PC-9 (cell line): ENCODE measurements around the gene ZNF429. TPM values are rescaled to one million over a fixed set of nuclear protein-coding genes. Genes with fewer than 3 reads are reported as not detected.

ENCODE experiments used
- Bru-seq: library from RNA; stranded (reverse); fragments of 400-500 nt; gene quantifications from one replicate; lab custom pipeline; 2021; lab: Mats Ljungman, UMichigan
- BruChase-seq, 2 experiments: library from RNA; stranded (reverse); fragments of 400-500 nt; gene quantifications; one replicate each; lab custom pipeline; 2021; lab: Mats Ljungman, UMichigan
- BruUV-seq: library from RNA; stranded (reverse); fragments of 400-500 nt; replicated peaks from 2 replicates; lab custom pipeline; 2021; lab: Mats Ljungman, UMichigan
- CTCF ChIA-PET: fragments of 300-600 bp; sonication (Branson Sonifier 250); formaldehyde crosslinking; loops from one replicate; lab custom pipeline; 2022; ENCODE audit warnings: antibody characterized with exemption; lab: Charles Lee
- POLR2A ChIA-PET: fragments of 300-600 bp; sonication (Branson Sonifier 250); formaldehyde crosslinking; loops from one replicate; lab custom pipeline; 2022; ENCODE audit warnings: antibody characterized with exemption; ENCODE audit not compliant: unreplicated experiment; lab: Charles Lee
- DNase-seq, 2 experiments: peaks; one replicate each; pipeline versions ENCODE4 v3.0.0 to v3.0.0-alpha.2; 2015 to 2022; ENCODE audit warnings: mixed read lengths in 1 of 2
- H2AFZ ChIP-seq: fragments of 200-600 bp; sonication (generic); 2 replicates; pipeline ENCODE4 v1.8.1; 2017; ENCODE audit warnings: antibody characterized with exemption
- H3F3A ChIP-seq: fragments of 200-600 bp; sonication (generic); 2 replicates; pipeline ENCODE4 v1.8.1; 2017; ENCODE audit warnings: antibody characterized with exemption, mild to moderate bottlenecking, low read depth; ENCODE audit not compliant: insufficient read depth
- H3K27ac ChIP-seq: fragments of 200-600 bp; sonication (generic); 2 replicates; pipeline ENCODE4 v1.6.1; 2016; ENCODE audit warnings: mixed run types
- H3K27me3 ChIP-seq: fragments of 200-600 bp; sonication (generic); 2 replicates; pipeline ENCODE4 v1.6.1; 2016; ENCODE audit warnings: low read depth, mixed run types; ENCODE audit not compliant: insufficient read depth
- H3K36me3 ChIP-seq: fragments of 200-600 bp; sonication (generic); 2 replicates; pipeline ENCODE4 v1.6.1; 2016; ENCODE audit warnings: low read depth, mixed run types
- H3K4me1 ChIP-seq: fragments of 200-600 bp; sonication (generic); replicated peaks from 2 replicates; pipeline ENCODE4 v1.6.1; 2016; ENCODE audit warnings: mixed run types; ENCODE audit not compliant: insufficient read depth
- H3K4me2 ChIP-seq: fragments of 200-600 bp; sonication (generic); 2 replicates; pipeline ENCODE4 v1.6.1; 2017; ENCODE audit warnings: mixed run types
- H3K4me3 ChIP-seq: fragments of 200-600 bp; sonication (generic); 2 replicates; pipeline ENCODE4 v1.6.1; 2016; ENCODE audit warnings: mixed run types
- H3K79me2 ChIP-seq: fragments of 200-600 bp; sonication (generic); 2 replicates; pipeline ENCODE4 v1.6.1; 2017; ENCODE audit warnings: low read depth, mixed run types
- H3K9me2 ChIP-seq: fragments of 200-600 bp; sonication (generic); 2 replicates; pipeline ENCODE4 v1.8.1; 2017; ENCODE audit warnings: mild to moderate bottlenecking; ENCODE audit not compliant: insufficient read depth
- H3K9me3 ChIP-seq: fragments of 200-600 bp; sonication (generic); 2 replicates; pipeline ENCODE4 v1.8.1; 2016; ENCODE audit warnings: low read depth; ENCODE audit not compliant: insufficient read depth
- H4K20me1 ChIP-seq: fragments of 200-600 bp; sonication (generic); 2 replicates; pipeline ENCODE4 v1.8.1; 2017; ENCODE audit not compliant: insufficient read depth
- CTCF ChIP-seq: fragments of 200-600 bp; sonication (generic); conservative IDR thresholded peaks from 2 replicates; pipeline ENCODE4 v1.6.1; 2017; ENCODE audit warnings: mixed run types, antibody characterized with exemption, mild to moderate bottlenecking, moderate library complexity
- EZH2 ChIP-seq: fragments of 200-600 bp; sonication (generic); IDR thresholded peaks from 2 replicates; pipeline ENCODE4 v1.8.0; 2017; ENCODE audit warnings: antibody characterized with exemption, low read depth
- intact Hi-C: fragments of 100-400 bp; cut with micrococcal nuclease; formaldehyde crosslinking; loops from one replicate; pipeline ENCODE4 v1.10.0; 2022; ENCODE audit not compliant: unreplicated experiment
- long read RNA-seq: library from polyadenylated mRNA; stranded (forward); transcript quantifications from one replicate; pipeline ENCODE4 v2.0.0, GENCODE V29; 2022
- total RNA-seq: library from RNA; stranded (reverse); gene quantifications from 2 replicates; pipeline ENCODE4 v1.2.3, GENCODE V29; 2021

ZNF429 gene
- total RNA-seq (8.5 and 10.0 TPM in 2 replicates), Bru-seq, nascent RNA (percentile 64 among the genes with signal in this experiment), BruChase-seq, experiment 1, labeled RNA remaining after a 2-hour chase (percentile 56 among the genes with signal in this experiment), BruChase-seq, experiment 2, labeled RNA remaining after a 6-hour chase (percentile 48 among the genes with signal in this experiment)
- long read RNA-seq, transcript ZNF429-201 (4 exons, 2,233 nt) = major isoform, 6 of 26 reads
- long read RNA-seq, partial matches to known transcripts = 1 of 26 reads
- long read RNA-seq, other reads (novel, unspliced or antisense) = 19 of 26 reads

- peaks cover 6% of the 10 kb centered on the region; the same call in 1 of the 2 replicates for H3K36me3 ChIP-seq
- no peak; the same call in 1 of the 2 replicates for TF ChIP-seq CTCF
- TF ChIP-seq EZH2 = no peak
- BruUV-seq = TSS peak; percentile 71
- H3K4me3 ChIP-seq = peak within 1 kb of the TSS; percentile 76
- no peaks in the 10 kb centered on the region for H3F3A ChIP-seq
- H3K79me2 ChIP-seq = no peaks in the 10 kb centered on the region; the same call in 1 of the 2 replicates
- H3K9me3 ChIP-seq = peaks cover 13% of the 10 kb centered on the region
- H3K27ac ChIP-seq = peak within 1 kb of the TSS; percentile 30
- no peaks in the 10 kb centered on the region for H3K9me2 ChIP-seq
- H3K4me2 ChIP-seq = peak within 1 kb of the TSS; percentile 88
- intact Hi-C loops = loop anchor here (5.0 kb wide), 1 partner anchor 332 kb away; the partner anchor contains the start of gene ZNF43
- H3K4me1 ChIP-seq = peaks cover 6% of the 10 kb centered on the region; the same call in 1 of the 2 replicates
- ChIA-PET CTCF (no interaction called here), POLR2A (interaction anchor here (0.7 to 0.8 kb wide), 2 partner anchors 262 to 1605 kb away, joined by 4 to 10 read pairs; partner anchors contain the start of genes ZNF100 and ZNF93)
- H3K27me3 ChIP-seq = no peaks in the 10 kb centered on the region
- H2AFZ ChIP-seq = peak within 1 kb of the TSS; percentile 99
- DNase-seq = peak; percentile 81 to 86
- no peaks in the 10 kb centered on the region for H4K20me1 ChIP-seq
Observed at GRCh38 chr19:21505459-21506451, at the start of gene ZNF429. ZNF429 (plus strand) TSS chr19:21505602; CDS start chr19:21505772, 170 bp downstream.

- Histone ChIP-seq H3F3A (no peaks in the 10 kb centered on the region), H3K4me3 (no peak overlapping the region), H3K27me3 (no peaks in the 10 kb centered on the region), H3K27ac (no peak overlapping the region), H3K36me3 (no peaks in the 10 kb centered on the region), H3K4me1 (no peaks in the 10 kb centered on the region), H3K9me3 (peaks cover 3% of the 10 kb centered on the region; the same call in 1 of the 2 replicates), H3K4me2 (no peak overlapping the region), H3K9me2 (no peaks in the 10 kb centered on the region), H3K79me2 (no peaks in the 10 kb centered on the region), H4K20me1 (no peaks in the 10 kb centered on the region), H2AFZ (no peak overlapping the region)
- ChIA-PET CTCF (no interaction called here), POLR2A (no interaction called here)
- no peak for TF ChIP-seq EZH2
- TF ChIP-seq CTCF = no peak
- no peak for DNase-seq
- intact Hi-C loops = no loop called here
- no TSS peak for BruUV-seq
Observed at GRCh38 chr19:21460686-21461085, 44.7 kb upstream of the ZNF429 start.

GRCh38 chr19:21462540-21462939 lies 42.9 kb upstream of the ZNF429 start:
- no peaks in the 10 kb centered on the region for H3K9me2 ChIP-seq
- intact Hi-C loops = no loop called here

More at GRCh38 chr19:21462540-21462939, 42.9 kb upstream of the ZNF429 start:
- DNase-seq = no peak
- no peaks in the 10 kb centered on the region for H4K20me1 ChIP-seq
- ChIA-PET CTCF (no interaction called here), POLR2A (no interaction called here)
- no peak overlapping the region for H3K27ac ChIP-seq
- no peak for TF ChIP-seq EZH2
- TF ChIP-seq CTCF = no peak
- H3K9me3 ChIP-seq = 0 out of 2 replicates have a peak, but pooled peaks cover 3% of the 10 kb centered on the region
- H3K79me2 ChIP-seq = no peaks in the 10 kb centered on the region
- H3K27me3 ChIP-seq = no peaks in the 10 kb centered on the region
- H3K4me1 ChIP-seq = no peaks in the 10 kb centered on the region
- no peaks in the 10 kb centered on the region for H3K36me3 ChIP-seq
- H3K4me2 ChIP-seq = no peak overlapping the region
- no peak overlapping the region for H3K4me3 ChIP-seq
- H2AFZ ChIP-seq = no peak overlapping the region
- BruUV-seq = no TSS peak
- H3F3A ChIP-seq = no peaks in the 10 kb centered on the region
